HG02943 (cell line): ENCODE data around the gene TUNAR.

Experiments
- ATAC-seq: cut with Tn5 transposase; IDR thresholded peaks from one replicate; pipeline ENCODE4 v1.9.1; 2021; ENCODE audit warnings: mild to moderate bottlenecking, low read depth, moderate library complexity; ENCODE audit not compliant: unreplicated experiment

Gene TUNAR

GRCh38 chr14:95910628-95911027, 34.0 kb downstream of the TUNAR start:
- ATAC-seq = no peak

- ATAC-seq = no peak
These were observed 34.8 kb downstream of the TUNAR start for GRCh38 chr14:95911456-95911855.

GRCh38 chr14:95915330-95915729, 38.7 kb downstream of the TUNAR start:
- ATAC-seq = no peak

GRCh38 chr14:95918466-95918865, 41.8 kb downstream of the TUNAR start:
- ATAC-seq = no peak

DNA sequence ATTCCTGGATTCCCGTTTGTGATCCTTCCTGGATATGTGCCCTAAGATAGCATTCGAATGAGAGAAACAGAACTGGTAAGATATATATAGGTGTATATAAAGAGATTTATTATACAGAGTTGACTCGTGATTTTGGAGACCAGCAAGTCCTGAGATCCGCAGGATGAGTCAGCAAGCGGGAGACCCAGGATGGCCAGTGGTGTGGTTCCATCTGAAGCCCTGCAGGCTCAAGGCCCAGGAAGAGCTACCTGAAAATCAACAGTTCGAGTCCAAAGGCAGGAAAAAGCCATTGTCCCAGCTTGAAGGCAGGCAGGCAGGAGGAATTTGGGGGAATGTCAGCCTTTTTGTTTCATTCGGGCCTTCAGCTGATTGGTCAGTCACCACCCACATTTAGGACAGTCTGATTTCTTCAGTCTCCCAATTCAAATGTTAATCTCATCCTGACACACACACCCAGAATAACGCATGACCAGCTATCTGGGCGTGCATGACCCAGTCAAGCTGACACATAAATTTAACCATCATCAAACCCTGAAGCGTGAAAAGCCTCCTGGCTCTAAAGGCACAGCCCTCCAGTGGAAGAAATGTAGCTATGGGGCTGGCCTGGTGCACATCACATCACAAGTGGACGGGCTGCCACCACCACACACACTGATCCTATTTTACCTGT, 44.3 kb downstream of the TUNAR start:
- no peak for ATAC-seq

DNA sequence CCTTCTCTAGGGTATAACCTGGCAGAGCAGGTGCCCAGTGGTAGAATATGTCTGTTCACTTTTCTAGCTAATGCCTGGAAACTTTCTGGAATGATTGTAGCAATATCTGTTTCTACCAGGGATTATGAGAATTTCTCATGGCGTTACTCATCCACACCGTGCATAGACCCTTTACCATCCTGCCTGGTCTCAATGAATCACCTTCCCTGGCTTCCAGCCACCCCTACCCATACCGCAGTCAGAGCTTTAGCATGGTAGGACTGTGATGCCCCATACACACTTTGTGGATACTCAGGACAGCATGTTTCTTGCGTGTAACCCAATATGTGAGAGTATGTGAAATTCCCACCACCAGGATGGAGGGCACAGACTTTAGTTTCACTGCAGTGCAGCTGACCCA, 45.4 kb downstream of the TUNAR start:
- ATAC-seq = no peak

- no peak for ATAC-seq
These were observed 52.1 kb downstream of the TUNAR start for GRCh38 chr14:95928751-95929150.

GRCh38 chr14:95931384-95931783, 54.8 kb downstream of the TUNAR start:
- no peak for ATAC-seq

- no peak for ATAC-seq
These were observed 58.7 kb downstream of the TUNAR start for GRCh38 chr14:95935228-95935822.

DNA sequence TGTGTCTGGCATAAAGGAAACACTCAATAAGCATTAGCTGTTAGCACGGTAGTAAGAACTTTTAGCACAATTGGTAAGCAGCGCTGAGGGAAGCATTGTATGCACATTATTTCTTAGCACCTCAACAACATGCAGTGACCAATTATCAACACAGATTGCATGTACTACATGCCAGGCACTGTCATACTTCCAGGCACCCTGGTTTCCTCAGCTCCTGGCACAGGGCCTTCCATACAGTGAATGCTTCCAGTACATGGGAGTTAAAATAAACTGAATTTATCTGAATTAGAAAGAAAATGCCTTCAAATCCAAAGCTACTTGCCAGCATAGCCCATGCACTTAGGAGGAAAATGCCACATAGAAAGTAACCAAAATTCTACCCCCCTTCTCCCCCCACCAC, 59.4 kb downstream of the TUNAR start:
- no peak for ATAC-seq

DNA sequence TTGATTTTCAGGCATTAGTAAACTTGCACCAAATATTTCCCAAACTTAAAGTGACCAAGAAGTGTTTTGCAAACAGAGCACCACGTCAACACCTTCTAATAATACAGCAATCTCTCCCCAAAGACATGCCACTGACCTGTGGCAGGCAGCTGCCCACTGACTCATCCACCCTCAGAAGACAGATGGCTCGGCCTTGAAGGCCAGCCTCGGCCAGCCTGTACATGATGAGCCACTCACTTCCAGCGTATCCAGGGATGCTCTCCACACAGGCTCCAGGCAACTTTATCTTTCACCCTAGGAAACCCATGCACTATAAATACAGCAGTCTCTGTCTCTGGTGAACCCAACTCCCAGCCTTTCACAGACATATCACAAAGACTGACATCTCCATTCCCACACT, 62.7 kb downstream of the TUNAR start:
- no peak for ATAC-seq

DNA sequence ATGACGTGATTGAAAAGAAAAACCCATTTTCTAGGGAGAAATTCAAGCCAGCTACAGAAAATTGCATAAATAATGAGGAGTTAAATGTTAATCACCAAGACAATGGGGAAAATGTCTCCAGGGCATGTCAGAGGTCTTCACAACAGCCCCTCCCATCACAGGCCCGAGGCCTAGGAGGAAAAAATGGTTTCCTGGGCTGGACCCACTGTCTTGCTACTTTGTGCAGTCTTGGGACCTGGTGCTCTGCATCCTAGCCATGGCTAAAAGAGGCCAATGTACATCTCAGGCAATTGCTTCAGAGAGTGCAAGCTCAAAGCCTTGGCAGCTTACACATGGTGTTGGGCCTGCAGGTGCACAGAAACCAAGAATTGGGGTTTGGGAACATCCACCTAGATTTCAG, 65.3 kb downstream of the TUNAR start:
- ATAC-seq = no peak

- no peak for ATAC-seq
These were observed 67.1 kb downstream of the TUNAR start for GRCh38 chr14:95943699-95944098.

GRCh38 chr14:95944462-95944861, 67.8 kb downstream of the TUNAR start:
- no peak for ATAC-seq

DNA sequence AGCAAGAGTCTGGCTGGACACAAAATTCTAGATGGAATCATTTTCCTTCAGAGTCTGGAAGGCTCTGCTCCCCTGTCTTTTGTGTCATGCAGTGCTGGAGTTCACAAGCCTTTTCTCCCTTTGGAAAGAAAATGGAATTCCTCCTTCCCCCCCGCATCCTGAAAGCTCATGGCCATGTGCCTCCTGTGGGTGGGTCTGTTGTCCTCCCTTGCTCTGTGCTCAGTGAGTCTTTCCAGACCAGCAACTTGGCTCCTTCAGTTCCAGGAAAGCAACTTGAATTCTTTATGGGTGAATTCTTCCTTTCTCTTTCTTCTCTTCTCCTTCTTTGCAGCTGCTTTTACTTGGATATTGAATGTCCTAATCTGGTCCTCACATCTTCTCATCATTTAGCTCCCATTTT, 70.2 kb downstream of the TUNAR start:
- ATAC-seq = no peak

DNA sequence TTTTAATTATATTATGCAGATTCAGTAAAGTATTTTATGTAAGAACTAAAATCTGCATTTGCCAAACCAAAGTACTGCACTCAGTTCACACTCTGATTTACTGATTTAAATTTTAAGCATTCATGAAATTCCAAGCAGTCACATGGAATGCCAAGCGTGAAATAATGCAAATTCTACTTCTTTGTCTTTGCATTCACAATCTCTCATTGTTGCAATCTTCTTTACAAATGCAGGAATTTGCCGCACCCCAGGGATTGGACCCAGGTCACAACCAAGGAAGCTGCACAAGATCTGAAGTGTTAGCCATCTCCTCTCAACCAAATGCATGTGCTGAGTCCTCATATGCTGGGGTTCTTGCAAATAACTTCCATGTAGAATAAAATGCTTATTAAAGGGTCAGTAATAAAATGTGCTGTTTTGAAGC, 71.9 kb downstream of the TUNAR start:
- no peak for ATAC-seq

DNA sequence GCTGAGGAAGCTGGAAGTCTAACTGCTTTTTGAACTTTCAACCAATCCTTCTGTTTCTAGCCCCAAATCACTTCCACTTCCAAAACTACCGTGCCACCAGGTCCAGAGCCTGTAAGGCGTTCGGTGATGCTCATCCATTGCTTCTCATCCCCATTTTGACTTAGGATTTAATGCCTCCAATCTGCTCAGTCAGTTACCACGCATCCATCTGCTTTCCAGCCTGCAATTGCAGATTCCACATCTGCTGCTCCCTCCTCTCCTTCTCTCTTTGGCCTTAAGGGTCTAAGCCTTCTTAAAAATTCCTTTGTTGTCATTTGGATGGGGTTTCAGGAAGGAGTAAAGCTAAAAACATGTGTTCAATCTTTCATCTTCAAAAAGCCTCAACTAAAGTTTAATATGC, 74.7 kb downstream of the TUNAR start:
- ATAC-seq = no peak

DNA sequence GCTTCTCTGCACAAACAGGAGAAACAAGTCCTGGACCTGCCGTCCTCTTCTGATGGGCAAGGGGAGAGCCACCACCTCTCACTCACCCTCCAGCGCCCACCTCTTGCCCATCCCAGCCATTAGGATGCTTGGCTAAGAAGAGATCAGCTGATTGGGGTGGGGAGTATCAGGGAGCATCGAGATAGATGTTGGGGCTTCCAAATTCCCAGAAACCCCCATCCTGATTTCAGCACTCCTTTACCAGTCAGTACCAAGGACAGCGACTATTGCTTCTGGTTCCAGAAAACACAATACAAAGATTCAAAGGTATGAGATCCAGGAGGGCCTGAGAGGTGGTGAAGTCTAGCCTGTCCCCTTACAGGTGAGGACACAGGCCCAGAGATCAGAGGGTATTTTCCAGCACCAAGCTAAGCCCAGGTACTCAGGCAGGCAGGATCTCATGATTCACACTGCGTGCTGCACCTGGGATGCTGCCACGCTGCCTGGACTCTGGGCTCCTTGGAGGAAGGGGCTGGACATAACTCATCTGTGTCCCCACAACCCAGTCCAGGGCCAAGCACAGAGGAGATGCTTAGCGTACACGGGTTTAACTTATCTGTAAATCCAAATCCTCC, 76.6 kb downstream of the TUNAR start:
- no peak for ATAC-seq

GRCh38 chr14:95956601-95957460, 80.2 kb downstream of the TUNAR start:
- no peak for ATAC-seq

- ATAC-seq = no peak
These were observed 81.5 kb downstream of the TUNAR start for GRCh38 chr14:95958105-95958504.

DNA sequence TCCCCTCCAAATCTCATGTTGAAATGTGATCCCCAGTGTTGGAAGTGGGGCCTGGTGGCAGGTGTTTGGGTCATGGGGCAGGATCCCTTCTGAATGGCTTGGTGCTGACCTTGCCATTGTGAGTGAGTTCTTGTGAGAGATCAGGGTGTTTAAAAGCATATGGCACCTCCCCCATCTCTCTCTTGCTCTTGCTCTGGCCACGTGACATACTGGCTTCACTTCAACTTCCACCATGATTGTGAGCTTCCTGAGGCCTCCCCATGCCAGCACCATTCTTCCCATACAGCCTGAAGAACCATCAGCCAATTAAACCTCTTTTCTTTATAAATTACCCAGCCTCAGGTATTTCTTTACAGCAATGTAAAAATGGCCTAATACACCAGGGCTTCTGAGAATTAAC, 82.7 kb downstream of the TUNAR start:
- ATAC-seq = no peak
